Stimulated activated CD8-positive, alpha-beta memory T cell treated with anti-CD3 and anti-CD28 coated beads, Interleukin-2, amount 100 ng/mL, for 1 hour (primary cell): ENCODE measurements around the gene ROR1.

Experiments used
- DNase-seq, 2 donors: peaks; one replicate each; pipeline ENCODE4 v3.0.0-alpha.2; 2020; ENCODE audit warnings: low read depth in 2 of 2

ROR1 gene

GRCh38 chr1:63935553-63935952, 161.7 kb downstream of the ROR1 start:
- no peak for DNase-seq

GRCh38 chr1:63936276-63936675, 162.5 kb downstream of the ROR1 start:
- DNase-seq = no peak

- DNase-seq = no peak
Observed at GRCh38 chr1:63936801-63937200, 163.0 kb downstream of the ROR1 start.

GRCh38 chr1:63937461-63938022, 163.7 kb downstream of the ROR1 start:
- no peak for DNase-seq

- DNase-seq = no peak
Observed at GRCh38 chr1:63940440-63940839, 166.6 kb downstream of the ROR1 start.

GRCh38 chr1:63943393-63943792, 169.6 kb downstream of the ROR1 start:
- DNase-seq = no peak

DNA sequence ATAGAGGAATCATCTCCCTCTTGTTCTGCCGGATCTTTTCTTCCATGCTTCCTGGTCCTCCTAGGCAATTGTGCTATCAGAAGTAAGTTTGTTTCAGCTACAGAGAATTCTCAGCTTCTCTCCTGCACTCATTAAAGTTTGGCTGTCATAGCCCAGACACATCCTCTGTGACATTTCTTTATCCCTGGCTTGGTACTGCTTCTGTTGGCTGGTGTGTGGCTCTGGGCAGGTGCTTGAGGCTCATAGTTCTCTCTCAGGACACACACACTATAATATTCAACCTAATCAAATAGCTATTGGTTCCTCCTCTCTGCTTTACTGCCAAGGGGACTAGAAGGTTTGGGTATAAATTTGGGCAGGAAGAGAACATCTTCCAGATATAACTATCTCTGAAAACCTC, 172.1 kb downstream of the ROR1 start:
- no peak for DNase-seq

GRCh38 chr1:63946866-63947491, 173.2 kb downstream of the ROR1 start:
- DNase-seq = no peak

DNA sequence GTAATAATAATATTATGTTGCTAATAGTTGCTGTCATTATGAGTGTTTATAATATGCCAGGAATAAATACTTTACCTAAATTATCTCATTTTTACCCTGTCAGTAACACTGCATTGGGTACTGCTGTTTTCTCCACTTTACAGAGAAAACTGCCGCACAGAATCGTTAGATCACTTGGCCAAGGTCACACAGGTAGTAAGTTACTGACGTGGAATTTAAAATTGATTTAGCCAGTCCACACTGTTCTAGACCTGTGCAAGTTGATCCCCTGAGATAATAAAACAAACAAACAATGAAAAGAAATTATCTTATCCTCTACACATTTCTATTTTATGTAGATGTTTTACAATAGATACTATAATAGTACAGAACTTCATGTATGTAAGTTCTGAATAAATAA, 174.1 kb downstream of the ROR1 start:
- DNase-seq = no peak

- no peak for DNase-seq
Observed at GRCh38 chr1:63950023-63950422, 176.2 kb downstream of the ROR1 start.

DNA sequence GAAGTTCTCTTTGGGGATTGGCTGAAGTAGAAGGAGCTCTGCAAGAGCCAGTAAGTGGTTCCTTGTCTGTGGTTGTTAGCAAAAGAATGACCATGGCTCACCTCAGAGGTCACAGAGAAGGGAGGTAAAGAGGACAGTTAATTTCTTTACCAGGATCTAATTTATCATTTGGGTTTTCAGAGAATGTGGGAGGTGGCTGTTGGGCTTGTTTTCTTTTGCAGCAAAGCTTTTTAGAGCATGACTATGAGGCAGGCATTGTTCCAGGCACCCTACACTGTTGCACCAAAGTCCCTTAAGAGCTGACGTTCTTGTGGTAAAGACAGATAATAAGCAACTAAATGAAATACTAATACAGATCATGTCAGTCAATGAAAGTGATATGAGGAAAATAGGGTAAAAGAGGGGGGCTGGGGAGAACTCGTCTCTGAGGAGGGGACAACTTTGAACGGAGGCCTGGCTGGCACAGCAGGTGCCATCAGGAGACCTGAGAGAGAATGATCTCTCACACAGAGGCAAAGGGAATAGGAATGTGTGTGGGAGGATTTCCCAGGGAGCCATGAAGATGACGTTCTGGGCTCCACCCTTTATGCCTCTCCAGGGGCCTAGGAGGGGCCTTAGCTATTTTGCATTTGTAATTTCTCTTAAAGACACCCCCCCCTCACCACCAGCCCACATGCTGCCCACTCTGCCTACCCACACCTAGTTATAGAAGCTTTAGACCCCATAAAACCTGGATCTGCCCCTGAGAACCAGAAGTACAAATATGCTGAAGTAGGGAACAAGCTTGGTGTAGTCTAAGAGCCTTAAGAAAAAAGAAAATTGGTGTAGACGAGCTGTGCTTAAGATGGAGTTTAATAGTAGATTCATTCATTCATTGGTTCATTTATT, 177.5 kb downstream of the ROR1 start:
- no peak for DNase-seq

- DNase-seq = no peak
Observed at GRCh38 chr1:63954187-63954586, 180.4 kb downstream of the ROR1 start.

DNA sequence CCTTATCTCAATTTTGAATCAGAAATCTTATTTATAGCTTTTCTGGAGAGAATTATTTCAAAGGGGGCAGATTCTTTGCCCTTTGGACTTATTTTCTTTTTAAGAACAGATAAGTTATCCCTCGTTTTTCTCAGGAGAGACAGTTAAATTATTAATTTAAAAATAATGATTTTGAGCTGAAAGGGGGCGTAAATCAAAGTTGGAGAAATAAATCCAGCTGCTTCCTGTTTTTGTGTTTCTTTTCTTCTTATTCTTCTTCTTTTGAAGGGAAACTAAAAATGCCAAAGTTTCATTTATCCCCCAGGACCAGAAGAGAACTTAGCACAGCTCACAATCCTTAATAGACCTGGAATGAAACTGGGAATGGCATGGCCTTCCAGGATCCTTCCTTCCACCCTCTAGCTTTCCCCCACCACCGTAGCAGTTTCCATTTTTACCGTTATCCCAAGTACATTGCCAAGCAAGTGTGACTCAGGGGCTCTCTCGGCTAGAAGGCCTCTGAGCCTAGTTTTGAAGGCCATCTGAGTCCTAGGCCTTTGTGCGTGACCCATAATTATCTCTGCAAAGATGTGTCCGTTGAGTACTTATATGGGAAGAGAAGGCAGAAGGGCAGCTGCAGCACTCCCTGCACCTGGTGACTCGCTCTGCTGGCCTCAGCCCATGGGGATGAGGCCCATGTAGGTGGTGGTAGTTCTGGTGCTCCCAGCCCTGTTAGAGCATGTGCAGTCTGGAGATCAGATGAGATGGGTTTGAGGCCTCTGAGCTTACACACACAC, 181.7 kb downstream of the ROR1 start:
- DNase-seq = no peak

GRCh38 chr1:63958556-63958955, 184.7 kb downstream of the ROR1 start:
- no peak for DNase-seq

- DNase-seq = no peak
Observed at GRCh38 chr1:63960326-63960725, 186.5 kb downstream of the ROR1 start.

DNA sequence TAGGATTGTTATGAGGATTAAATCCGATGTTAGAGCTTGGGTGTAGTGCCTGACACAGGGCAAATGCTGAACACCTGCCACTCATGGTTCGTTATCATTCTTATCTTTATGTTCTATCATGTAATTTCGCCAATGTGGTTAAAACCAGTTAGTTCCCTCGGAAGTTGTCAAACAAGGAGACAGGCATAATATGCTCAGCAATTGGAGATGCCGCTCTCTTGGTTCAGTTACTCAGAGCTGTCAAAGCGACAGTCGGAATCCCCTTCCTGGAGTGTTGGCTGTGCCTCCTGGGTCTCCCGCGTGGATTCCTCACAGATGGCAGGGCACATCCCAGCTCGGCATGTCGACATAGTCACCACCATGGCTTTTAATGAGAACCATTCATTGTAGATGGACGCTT, 192.2 kb downstream of the ROR1 start:
- DNase-seq = no peak

DNA sequence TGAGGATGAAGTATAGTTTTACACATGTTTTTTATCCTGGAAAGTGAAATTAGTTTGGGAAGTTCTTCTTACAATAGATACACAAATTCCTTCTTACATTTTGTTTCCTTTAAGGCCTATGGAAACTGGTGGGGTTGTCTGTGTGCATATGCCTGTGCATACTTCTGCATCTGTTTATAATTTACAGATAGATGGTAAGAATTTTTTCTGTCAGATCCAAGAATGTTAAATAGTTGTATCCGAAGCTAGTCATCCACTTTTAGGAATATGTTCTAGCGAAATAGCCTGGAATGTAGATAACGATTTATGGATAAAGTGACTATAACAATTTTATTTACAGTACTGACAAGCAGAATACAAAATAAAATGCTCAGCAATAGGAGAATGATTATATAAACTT, 194.1 kb downstream of the ROR1 start:
- no peak for DNase-seq

DNA sequence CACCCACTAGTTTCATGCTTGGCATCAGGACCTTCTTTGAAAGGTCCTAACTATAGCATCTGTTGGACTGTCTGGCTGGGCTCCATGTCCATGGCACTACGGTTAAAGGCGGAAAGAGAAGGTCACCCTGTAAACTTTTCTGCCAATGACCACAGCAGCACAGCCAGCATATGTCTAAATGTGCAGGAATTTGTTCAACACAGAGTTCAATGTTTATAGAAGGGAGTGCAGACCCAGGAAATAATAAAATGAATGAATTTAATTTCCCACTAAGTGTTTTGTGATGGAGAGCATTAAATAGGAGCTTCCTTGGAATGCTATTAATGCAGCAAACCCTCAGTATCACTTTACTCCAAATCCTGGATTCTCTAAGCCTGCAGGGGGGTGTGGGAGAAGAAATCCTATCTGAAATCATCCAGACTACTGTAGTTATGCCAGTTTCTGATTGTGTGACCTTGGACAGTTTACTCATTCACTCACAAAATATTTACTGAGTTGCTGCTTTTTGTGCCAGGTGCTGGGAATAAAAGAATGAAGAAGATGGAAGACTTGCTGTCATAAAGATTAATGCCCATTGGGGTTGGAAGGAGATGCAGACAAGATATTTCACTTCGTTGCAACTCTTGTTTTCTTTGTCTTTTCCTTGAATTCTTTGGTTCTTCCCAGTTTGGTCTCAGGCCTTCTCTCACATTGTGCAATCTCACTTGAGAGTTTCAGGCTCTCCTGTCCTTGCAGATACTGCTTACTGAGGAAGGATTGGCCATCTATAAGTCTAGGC, 195.0 kb downstream of the ROR1 start:
- no peak for DNase-seq

DNA sequence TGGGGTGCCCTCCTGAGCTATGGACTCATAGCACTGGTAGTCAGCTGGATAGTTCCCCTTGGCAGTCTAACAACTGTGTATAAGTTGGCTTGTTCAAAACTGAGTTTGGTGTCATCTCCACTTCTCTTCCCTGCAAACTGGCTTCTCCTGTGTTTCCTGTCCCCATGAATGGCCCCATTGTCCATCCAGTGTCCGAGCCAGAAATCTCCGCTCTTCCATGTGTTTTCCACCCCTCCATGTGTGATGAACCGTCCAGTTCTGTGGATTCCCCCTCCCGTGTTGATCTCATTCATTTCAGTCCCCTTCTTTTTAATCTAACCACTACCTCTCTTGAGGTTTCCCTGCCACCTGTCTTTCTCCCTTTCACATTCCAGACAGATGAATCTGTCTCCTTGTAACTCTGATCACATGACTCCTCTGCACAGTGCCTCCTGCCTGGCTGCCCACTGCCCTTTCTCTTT, 195.7 kb downstream of the ROR1 start:
- DNase-seq = no peak

DNA sequence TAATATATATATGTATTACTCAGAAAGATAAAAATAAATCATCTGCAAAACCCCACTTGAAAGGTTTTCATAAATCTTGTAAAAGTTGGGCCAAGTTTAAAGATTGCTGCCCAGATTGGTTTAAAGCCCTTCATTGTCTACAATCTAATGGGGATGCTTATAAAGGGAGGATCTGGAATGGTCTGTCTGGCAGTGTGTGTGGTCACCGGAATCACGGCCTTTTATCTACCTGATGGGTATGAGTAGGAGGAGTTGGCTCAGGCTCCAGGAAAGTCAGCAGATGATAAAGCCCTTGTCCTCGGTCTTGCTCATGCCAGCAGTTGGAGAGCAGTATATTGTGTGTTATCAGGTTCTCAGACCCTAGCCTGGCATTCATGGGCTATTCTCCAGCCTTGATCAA, 197.7 kb downstream of the ROR1 start:
- no peak for DNase-seq

GRCh38 chr1:63973005-63973419, 199.2 kb downstream of the ROR1 start:
- DNase-seq = no peak
